ENCODE results near the gene WDFY4.

GRCh38 chr10:48655411-48656240, 29.0 kb upstream of the WDFY4 start:
- TF ChIP-seq EZH2phosphoT487 (IDR thresholded peaks at IDR 0.05; ENCODE audit: insufficient read depth, low read depth) (no peak), EZH2 (IDR thresholded peaks at IDR 0.05; ENCODE audit: insufficient read depth, poor library complexity, severe bottlenecking) (no peak)
